Liver (tissue), 9 donors: Measurements from ENCODE around the gene EXOG. TPM values are rescaled to one million over a fixed set of nuclear protein-coding genes. Genes with fewer than 3 reads are reported as not detected.
A peak's percentile ranks its signal among the peaks of the same experiment; 100 is the strongest.

Experiments used
- DNase-seq: peaks from one replicate; pipeline ENCODE4 v3.0.0-alpha.2; 2017; ENCODE audit warnings: low spot score
- H3K27ac ChIP-seq, 2 donors: one replicate each; pipeline ENCODE4 v1.7.0; 2013; ENCODE audit warnings: inconsistent platforms in 2 of 2, low read length in 2 of 2, control low read depth in 1 of 2, low read depth in 1 of 2, mild to moderate bottlenecking in 1 of 2
- H3K27me3 ChIP-seq, 4 donors: one replicate each; pipeline versions ENCODE4 v1.6.1 to v1.7.0; 2013; ENCODE audit warnings: low read length in 3 of 4, inconsistent platforms in 1 of 4, mild to moderate bottlenecking in 1 of 4, moderate library complexity in 1 of 4; ENCODE audit not compliant: control insufficient read depth in 4 of 4, insufficient read depth in 4 of 4
- H3K36me3 ChIP-seq, 4 donors: one replicate each; pipeline versions ENCODE4 v1.6.1 to v1.7.0; 2013; ENCODE audit warnings: low read length in 3 of 4, mild to moderate bottlenecking in 3 of 4, low read depth in 1 of 4, moderate library complexity in 1 of 4; ENCODE audit not compliant: control insufficient read depth in 4 of 4, insufficient read depth in 3 of 4
- H3K4me1 ChIP-seq, 4 donors: one replicate each; pipeline versions ENCODE4 v1.6.1 to v1.7.0; 2013; ENCODE audit warnings: low read length in 3 of 4, mild to moderate bottlenecking in 3 of 4, moderate library complexity in 1 of 4; ENCODE audit not compliant: control insufficient read depth in 4 of 4, insufficient read depth in 4 of 4
- H3K4me3 ChIP-seq, 3 donors: one replicate each; pipeline versions ENCODE4 v1.6.1 to v1.7.0; 2013; ENCODE audit warnings: low read length in 3 of 3, control low read depth in 1 of 3, low read depth in 1 of 3, mild to moderate bottlenecking in 1 of 3
- H3K9ac ChIP-seq, 2 donors: one replicate each; pipeline ENCODE4 v1.7.0; 2013; ENCODE audit warnings: low read length in 2 of 2, mild to moderate bottlenecking in 2 of 2, moderate library complexity in 2 of 2, control low read depth in 1 of 2, low read depth in 1 of 2
- H3K9me3 ChIP-seq, 4 donors: one replicate each; pipeline versions ENCODE4 v1.6.1 to v1.7.0; 2013; ENCODE audit warnings: low read length in 3 of 4; ENCODE audit not compliant: control insufficient read depth in 4 of 4
- EGR1 ChIP-seq, 2 donors: IDR thresholded peaks; 2 replicates each; pipeline ENCODE4 v1.6.1; 2016 to 2018; ENCODE audit warnings: antibody characterized with exemption in 2 of 2, low read depth in 2 of 2
- FOXA1 ChIP-seq: IDR thresholded peaks from 2 replicates; pipeline ENCODE4 v1.6.1; 2016; ENCODE audit warnings: antibody characterized with exemption
- GABPA ChIP-seq, 2 donors: IDR thresholded peaks in 1 of 2; conservative IDR thresholded peaks in 1 of 2; 2 replicates each; pipeline ENCODE4 v1.6.1; 2016; ENCODE audit warnings: antibody characterized with exemption in 2 of 2, mild to moderate bottlenecking in 1 of 2, moderate library complexity in 1 of 2
- HNF4A ChIP-seq, 2 donors: conservative IDR thresholded peaks; 2 replicates each; pipeline ENCODE4 v1.6.1; 2016; ENCODE audit warnings: antibody characterized with exemption in 2 of 2, mild to moderate bottlenecking in 2 of 2
- HNF4G ChIP-seq: IDR thresholded peaks from 2 replicates; pipeline ENCODE4 v1.6.1; 2016; ENCODE audit warnings: antibody characterized with exemption
- JUND ChIP-seq, 2 donors: IDR thresholded peaks; 2 replicates each; pipeline ENCODE4 v1.6.1; 2016; ENCODE audit warnings: antibody characterized with exemption in 2 of 2
- NR2F2 ChIP-seq: IDR thresholded peaks from 2 replicates; pipeline ENCODE4 v1.6.1; 2016; ENCODE audit warnings: antibody characterized with exemption
- RXRA ChIP-seq, 2 donors: IDR thresholded peaks; 2 replicates each; pipeline ENCODE4 v1.6.1; 2017 to 2018; ENCODE audit warnings: antibody characterized with exemption in 2 of 2, mild to moderate bottlenecking in 1 of 2
- TAF1 ChIP-seq: conservative IDR thresholded peaks from 2 replicates; pipeline ENCODE4 v1.6.1; 2016; ENCODE audit warnings: antibody characterized with exemption, mild to moderate bottlenecking
- YY1 ChIP-seq: IDR thresholded peaks from 2 replicates; pipeline ENCODE4 v1.6.1; 2016; ENCODE audit warnings: antibody characterized with exemption, mild to moderate bottlenecking
- WGBS: extraction: QIAGEN DNeasy Blood & Tissue Kit; methylation state at CpG from one replicate; pipeline ENCODE4 v1.1.7; 2013; 5-methylcytosine and 5-hydroxymethylcytosine counted together
- polyA plus RNA-seq, 2 donors: library from polyadenylated mRNA; stranded (reverse) in 1 of 2; unstranded in 1 of 2; fragments of 200-250 nt in 1 of 2; fragments of >200 nt in 1 of 2; fragmentation: Nextera tagmentation in 1 of 2; extraction: Ambion mirVana in 1 of 2; gene quantifications; one replicate each; pipeline versions ENCODE4 v1.2.1 to v1.2.3, GENCODE V29; 2013 to 2015
- total RNA-seq, 2 donors: library from RNA; depleted of rRNA; stranded (reverse); fragments of >200 nt; gene quantifications; one replicate each; pipeline ENCODE4 v1.2.3, GENCODE V29; 2014
- TF ChIP-seq, protein P1 (sequence below): IDR thresholded peaks from 2 replicates; pipeline ENCODE4 v1.6.1; 2016; ENCODE audit warnings: antibody characterized with exemption
- TF ChIP-seq, protein P2 (sequence below): IDR thresholded peaks from 2 replicates; pipeline ENCODE4 v1.6.1; 2016; ENCODE audit warnings: antibody characterized with exemption
- TF ChIP-seq, protein P3 (sequence below): fragments of 150-350 bp; IDR thresholded peaks from 2 replicates; pipeline ENCODE4 v1.5.1; 2017; ENCODE audit warnings: improper control_type of control experiment, low read depth, low read length; ENCODE audit not compliant: missing input control
- donor health status: healthy.
- donor health status: healthy.
- donor health status: healthy.
- donor health status: healthy.
- donor health status: healthy.

EXOG gene
- total and polyA plus RNA-seq, 4 donors, result 2.1 to 4.4 (median 3.9) TPM

DNA sequence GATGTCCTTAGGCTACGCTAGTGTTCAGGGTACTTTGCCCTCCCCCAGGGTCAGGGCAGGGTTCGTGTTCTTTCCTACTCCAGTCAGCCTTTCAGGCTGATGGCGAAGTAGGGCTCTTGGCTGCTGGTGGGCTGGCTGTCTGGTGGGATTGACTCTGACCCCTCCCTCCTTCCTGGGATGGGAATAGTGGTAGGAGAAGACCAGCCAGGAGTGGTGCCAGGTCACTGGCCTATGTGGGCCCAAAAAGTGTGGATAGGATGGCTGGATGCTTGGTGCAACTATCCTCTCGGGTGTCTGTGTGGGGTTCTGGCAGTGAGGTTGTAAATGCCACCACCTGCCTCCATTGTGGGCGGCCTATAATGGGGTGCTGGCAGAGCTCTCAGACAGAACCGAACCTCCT lies 20.4 kb upstream of the EXOG start:
- H3K36me3 ChIP-seq, result peaks cover 2 to 22% (median 7%) of the 10 kb centered on the region in 4 donors
- no peak for TF ChIP-seq TAF1
- no peak for TF ChIP-seq EGR1 (IDR thresholded peaks at IDR 0.05; ENCODE audit: low read depth in 2 of 2)
- no peak for TF ChIP-seq JUND (IDR thresholded peaks at IDR 0.05)
- no peak for TF ChIP-seq HNF4G
- TF ChIP-seq NR2F2, result no peak
- no peak for TF ChIP-seq FOXA1
- no peak for TF ChIP-seq GABPA (IDR thresholded peaks at IDR 0.05 in 1 of 2, conservative IDR thresholded peaks at IDR 0.05 in 1 of 2)
- TF ChIP-seq, protein P1, sequence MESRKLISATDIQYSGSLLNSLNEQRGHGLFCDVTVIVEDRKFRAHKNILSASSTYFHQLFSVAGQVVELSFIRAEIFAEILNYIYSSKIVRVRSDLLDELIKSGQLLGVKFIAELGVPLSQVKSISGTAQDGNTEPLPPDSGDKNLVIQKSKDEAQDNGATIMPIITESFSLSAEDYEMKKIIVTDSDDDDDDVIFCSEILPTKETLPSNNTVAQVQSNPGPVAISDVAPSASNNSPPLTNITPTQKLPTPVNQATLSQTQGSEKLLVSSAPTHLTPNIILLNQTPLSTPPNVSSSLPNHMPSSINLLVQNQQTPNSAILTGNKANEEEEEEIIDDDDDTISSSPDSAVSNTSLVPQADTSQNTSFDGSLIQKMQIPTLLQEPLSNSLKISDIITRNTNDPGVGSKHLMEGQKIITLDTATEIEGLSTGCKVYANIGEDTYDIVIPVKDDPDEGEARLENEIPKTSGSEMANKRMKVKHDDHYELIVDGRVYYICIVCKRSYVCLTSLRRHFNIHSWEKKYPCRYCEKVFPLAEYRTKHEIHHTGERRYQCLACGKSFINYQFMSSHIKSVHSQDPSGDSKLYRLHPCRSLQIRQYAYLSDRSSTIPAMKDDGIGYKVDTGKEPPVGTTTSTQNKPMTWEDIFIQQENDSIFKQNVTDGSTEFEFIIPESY, result no peak
- TF ChIP-seq, protein P2, sequence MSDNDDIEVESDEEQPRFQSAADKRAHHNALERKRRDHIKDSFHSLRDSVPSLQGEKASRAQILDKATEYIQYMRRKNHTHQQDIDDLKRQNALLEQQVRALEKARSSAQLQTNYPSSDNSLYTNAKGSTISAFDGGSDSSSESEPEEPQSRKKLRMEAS, result no peak
- TF ChIP-seq, protein P3, sequence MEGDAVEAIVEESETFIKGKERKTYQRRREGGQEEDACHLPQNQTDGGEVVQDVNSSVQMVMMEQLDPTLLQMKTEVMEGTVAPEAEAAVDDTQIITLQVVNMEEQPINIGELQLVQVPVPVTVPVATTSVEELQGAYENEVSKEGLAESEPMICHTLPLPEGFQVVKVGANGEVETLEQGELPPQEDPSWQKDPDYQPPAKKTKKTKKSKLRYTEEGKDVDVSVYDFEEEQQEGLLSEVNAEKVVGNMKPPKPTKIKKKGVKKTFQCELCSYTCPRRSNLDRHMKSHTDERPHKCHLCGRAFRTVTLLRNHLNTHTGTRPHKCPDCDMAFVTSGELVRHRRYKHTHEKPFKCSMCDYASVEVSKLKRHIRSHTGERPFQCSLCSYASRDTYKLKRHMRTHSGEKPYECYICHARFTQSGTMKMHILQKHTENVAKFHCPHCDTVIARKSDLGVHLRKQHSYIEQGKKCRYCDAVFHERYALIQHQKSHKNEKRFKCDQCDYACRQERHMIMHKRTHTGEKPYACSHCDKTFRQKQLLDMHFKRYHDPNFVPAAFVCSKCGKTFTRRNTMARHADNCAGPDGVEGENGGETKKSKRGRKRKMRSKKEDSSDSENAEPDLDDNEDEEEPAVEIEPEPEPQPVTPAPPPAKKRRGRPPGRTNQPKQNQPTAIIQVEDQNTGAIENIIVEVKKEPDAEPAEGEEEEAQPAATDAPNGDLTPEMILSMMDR, result no peak
- no peak for TF ChIP-seq RXRA (IDR thresholded peaks at IDR 0.05)
- H3K9ac ChIP-seq, result no peak overlapping the region
- no peak overlapping the region for H3K27ac ChIP-seq
- H3K4me3 ChIP-seq, result no peak overlapping the region
- no peaks in the 10 kb centered on the region for H3K27me3 ChIP-seq
- WGBS, result 87% methylated on average over 6 of the region's 6 CpGs
- no peaks in the 10 kb centered on the region for H3K9me3 ChIP-seq
- peaks cover 10 to 30% (median 17%) of the 10 kb centered on the region in 4 donors for H3K4me1 ChIP-seq
- peak; percentile 17 for DNase-seq

DNA sequence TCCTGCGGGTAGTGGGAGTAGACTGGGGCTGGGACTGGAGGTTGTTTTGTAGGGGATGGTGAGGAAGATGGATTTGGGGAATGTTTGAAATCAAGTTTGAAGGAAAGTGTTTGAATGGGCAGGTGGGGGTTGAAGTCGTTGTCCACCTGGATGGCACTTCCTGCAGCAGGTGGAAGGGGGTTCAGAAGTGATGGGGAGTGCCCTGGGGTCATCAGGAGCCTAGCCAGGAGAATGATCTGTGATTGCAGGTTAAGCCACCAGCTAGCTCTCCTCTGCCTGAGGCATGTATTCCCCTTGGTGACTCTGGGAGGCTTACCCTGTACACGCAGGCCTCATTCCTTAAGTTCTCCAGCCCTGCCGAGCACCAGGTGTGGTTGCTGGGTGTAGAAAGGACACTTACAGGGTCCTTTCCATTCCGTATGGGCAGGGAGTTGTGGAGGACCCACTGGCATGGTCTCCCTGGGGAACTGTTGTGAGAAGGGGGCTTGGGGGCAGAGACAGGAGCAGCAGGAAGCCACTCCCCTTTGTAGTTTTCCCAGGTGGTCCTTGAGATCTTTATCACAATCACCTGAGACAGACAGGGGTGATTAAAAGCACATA lies 19.9 kb upstream of the EXOG start:
- no peak overlapping the region for H3K4me3 ChIP-seq
- no peaks in the 10 kb centered on the region for H3K9me3 ChIP-seq
- DNase-seq, result no peak
- no peak overlapping the region for H3K27ac ChIP-seq
- TF ChIP-seq EGR1 (IDR thresholded peaks at IDR 0.05; ENCODE audit: low read depth in 2 of 2) (no peak), RXRA (IDR thresholded peaks at IDR 0.05) (no peak), YY1 (no peak), JUND (IDR thresholded peaks at IDR 0.05) (no peak), TAF1 (no peak), GABPA (IDR thresholded peaks at IDR 0.05 in 1 of 2, conservative IDR thresholded peaks at IDR 0.05 in 1 of 2) (no peak), HNF4A (conservative IDR thresholded peaks at IDR 0.05) (no peak)
- TF ChIP-seq, protein P1, result no peak
- TF ChIP-seq, protein P3, result no peak
- 88% methylated on average over 5 of the region's 5 CpGs for WGBS
- peaks cover 2 to 27% (median 12%) of the 10 kb centered on the region in 4 donors for H3K36me3 ChIP-seq
- H3K9ac ChIP-seq, result no peak overlapping the region
- H3K27me3 ChIP-seq, result no peaks in the 10 kb centered on the region
- peaks cover 10 to 27% (median 16%) of the 10 kb centered on the region in 4 donors for H3K4me1 ChIP-seq
